ENCODE measurements around the gene PLEKHH3. TPM values are rescaled to one million over a fixed set of nuclear protein-coding genes. Genes with fewer than 3 reads are reported as not detected.
"Not testable (repeated sequence)": the region's sequence is repeated elsewhere in the genome, so short reads cannot be mapped to it uniquely, and the experiment has no call there.

PLEKHH3 gene
- total RNA-seq, 2 donors from 2014 or later: 0.73 TPM; not detected in 1

GRCh38 chr17:42657824-42658588, 18.8 kb downstream of the PLEKHH3 start:
- Mint-ChIP-seq H3K27me3 (peaks cover 8 to 20% of the 10 kb centered on the region in 2 donors), H3K36me3 (no peaks in the 10 kb centered on the region), H3K27ac (no peak overlapping the region), H3K4me3 (peak overlapping the region; percentile 59), H3K9me3 (no peaks in the 10 kb centered on the region), H3K4me1 (ENCODE audit: low read depth in 2 of 2) (peaks cover 17 to 21% of the 10 kb centered on the region in 2 donors)
- ATAC-seq (no peak), DNase-seq (ENCODE audit: low spot score) (no peak)

GRCh38 chr17:42655528-42655927, 21.3 kb downstream of the PLEKHH3 start:
- Mint-ChIP-seq H3K27me3 (peaks cover 8 to 23% of the 10 kb centered on the region in 2 donors), H3K36me3 (no peaks in the 10 kb centered on the region), H3K27ac (no peak overlapping the region), H3K4me3 (no peak overlapping the region), H3K4me1 (ENCODE audit: low read depth in 2 of 2) (peaks cover 17 to 21% of the 10 kb centered on the region in 2 donors), H3K9me3 (no peaks in the 10 kb centered on the region)
- no peak for DNase-seq (ENCODE audit: low spot score)
- no peak for ATAC-seq

GRCh38 chr17:42653179-42654124, 23.3 kb downstream of the PLEKHH3 start:
- no peak for DNase-seq (ENCODE audit: low spot score)
- H3K9me3 Mint-ChIP-seq: no peaks in the 10 kb centered on the region
- H3K27ac Mint-ChIP-seq: no peak overlapping the region
- no peak overlapping the region for H3K4me3 Mint-ChIP-seq
- no peaks in the 10 kb centered on the region for H3K36me3 Mint-ChIP-seq
- peaks cover 12 to 16% of the 10 kb centered on the region in 2 donors for H3K4me1 Mint-ChIP-seq (ENCODE audit: low read depth in 2 of 2)
- peaks cover 11 to 26% of the 10 kb centered on the region in 2 donors for H3K27me3 Mint-ChIP-seq
- ATAC-seq: no peak

GRCh38 chr17:42651392-42651791, 25.4 kb downstream of the PLEKHH3 start:
- Mint-ChIP-seq H3K9me3 (no peaks in the 10 kb centered on the region), H3K4me3 (no peak overlapping the region), H3K36me3 (no peaks in the 10 kb centered on the region), H3K27me3 (peaks cover 15 to 36% of the 10 kb centered on the region in 2 donors), H3K27ac (no peak overlapping the region), H3K4me1 (ENCODE audit: low read depth in 2 of 2) (peaks cover 17 to 19% of the 10 kb centered on the region in 2 donors)
- ATAC-seq (no peak), DNase-seq (ENCODE audit: low spot score) (no peak)

- DNase-seq (ENCODE audit: low spot score) (no peak), ATAC-seq (peak in 1 of 2 donors; percentile 48)
- Mint-ChIP-seq H3K27ac (no peak overlapping the region), H3K9me3 (no peaks in the 10 kb centered on the region), H3K27me3 (peaks cover 8 to 17% of the 10 kb centered on the region in 2 donors), H3K4me1 (ENCODE audit: low read depth in 2 of 2) (peaks cover 9 to 10% of the 10 kb centered on the region in 2 donors), H3K4me3 (no peak overlapping the region), H3K36me3 (no peaks in the 10 kb centered on the region)
Measured at GRCh38 chr17:42647778-42648177, 29.0 kb downstream of the PLEKHH3 start.

GRCh38 chr17:42642336-42642735, 34.5 kb downstream of the PLEKHH3 start:
- DNase-seq (ENCODE audit: low spot score) (no peak), ATAC-seq (no peak)
- no peaks in the 10 kb centered on the region for H3K9me3 Mint-ChIP-seq
- no peak overlapping the region for H3K4me3 Mint-ChIP-seq
- H3K27me3 Mint-ChIP-seq: peaks cover 0 to 9% of the 10 kb centered on the region in 2 donors
- H3K4me1 Mint-ChIP-seq (ENCODE audit: low read depth in 2 of 2): peaks cover 0 to 7% of the 10 kb centered on the region in 2 donors
- no peak overlapping the region for H3K27ac Mint-ChIP-seq
- H3K36me3 Mint-ChIP-seq: no peaks in the 10 kb centered on the region

- ATAC-seq (no peak), DNase-seq (ENCODE audit: low spot score) (no peak)
- Mint-ChIP-seq H3K4me1 (ENCODE audit: low read depth in 2 of 2) (peaks cover 0 to 7% of the 10 kb centered on the region in 2 donors), H3K27me3 (peaks cover 0 to 9% of the 10 kb centered on the region in 2 donors), H3K36me3 (no peaks in the 10 kb centered on the region), H3K4me3 (no peak overlapping the region), H3K27ac (no peak overlapping the region), H3K9me3 (no peaks in the 10 kb centered on the region)
Measured at GRCh38 chr17:42640121-42640520, 36.7 kb downstream of the PLEKHH3 start.

GRCh38 chr17:42639525-42640113, 37.2 kb downstream of the PLEKHH3 start:
- H3K9me3 Mint-ChIP-seq: no peaks in the 10 kb centered on the region
- H3K27ac Mint-ChIP-seq: no peak overlapping the region
- peaks cover 0 to 7% of the 10 kb centered on the region in 2 donors for H3K4me1 Mint-ChIP-seq (ENCODE audit: low read depth in 2 of 2)
- no peak for DNase-seq (ENCODE audit: low spot score)
- no peak for ATAC-seq
- H3K36me3 Mint-ChIP-seq: no peaks in the 10 kb centered on the region
- peaks cover 0 to 9% of the 10 kb centered on the region in 2 donors for H3K27me3 Mint-ChIP-seq
- H3K4me3 Mint-ChIP-seq: no peak overlapping the region

GRCh38 chr17:42632949-42633444, 43.8 kb downstream of the PLEKHH3 start:
- peaks cover 0 to 5% of the 10 kb centered on the region in 2 donors for H3K4me1 Mint-ChIP-seq (ENCODE audit: low read depth in 2 of 2)
- DNase-seq (ENCODE audit: low spot score) (no peak), ATAC-seq (no peak)
- no peaks in the 10 kb centered on the region for H3K36me3 Mint-ChIP-seq
- no peak overlapping the region for H3K4me3 Mint-ChIP-seq
- H3K27ac Mint-ChIP-seq: no peak overlapping the region
- H3K27me3 Mint-ChIP-seq: peaks cover 0 to 2% of the 10 kb centered on the region in 2 donors
- H3K9me3 Mint-ChIP-seq: no peaks in the 10 kb centered on the region

- DNase-seq (ENCODE audit: low spot score) (no peak), ATAC-seq (peak; percentile 31 to 36)
- Mint-ChIP-seq H3K4me1 (ENCODE audit: low read depth in 2 of 2) (peaks cover 0 to 5% of the 10 kb centered on the region in 2 donors), H3K4me3 (no peak overlapping the region), H3K9me3 (no peaks in the 10 kb centered on the region), H3K27me3 (peaks cover 0 to 2% of the 10 kb centered on the region in 2 donors), H3K27ac (peak overlapping the region in 1 of 2 donors; percentile 19), H3K36me3 (no peaks in the 10 kb centered on the region)
Measured at GRCh38 chr17:42629411-42630009, 47.3 kb downstream of the PLEKHH3 start.

GRCh38 chr17:42627032-42627764, 49.6 kb downstream of the PLEKHH3 start:
- not testable (repeated sequence) for H3K27ac Mint-ChIP-seq; DNase-seq (ENCODE audit: low spot score); H3K4me1 Mint-ChIP-seq (ENCODE audit: low read depth in 2 of 2); H3K36me3 Mint-ChIP-seq; H3K9me3 Mint-ChIP-seq; H3K27me3 Mint-ChIP-seq; H3K4me3 Mint-ChIP-seq; ATAC-seq

GRCh38 chr17:42623732-42624596, 52.8 kb downstream of the PLEKHH3 start:
- Mint-ChIP-seq H3K27ac (no peak overlapping the region), H3K4me3 (no peak overlapping the region), H3K9me3 (no peaks in the 10 kb centered on the region), H3K4me1 (ENCODE audit: low read depth in 2 of 2) (peaks cover 0 to 2% of the 10 kb centered on the region in 2 donors), H3K27me3 (no peaks in the 10 kb centered on the region), H3K36me3 (no peaks in the 10 kb centered on the region)
- ATAC-seq (no peak), DNase-seq (ENCODE audit: low spot score) (no peak)
